GM19455 (cell line): ENCODE data around the gene PBX1.

ENCODE experiments used
- ATAC-seq: cut with Tn5 transposase; IDR thresholded peaks from one replicate; pipeline ENCODE4 v1.9.1; 2021; ENCODE audit not compliant: unreplicated experiment

The PBX1 gene

GRCh38 chr1:164693564-164694359 lies 134.8 kb downstream of the PBX1 start:
- ATAC-seq: no peak

GRCh38 chr1:164694505-164694904 lies 135.5 kb downstream of the PBX1 start:
- ATAC-seq: no peak

- no peak for ATAC-seq
Observed at GRCh38 chr1:164695956-164696665, 137.1 kb downstream of the PBX1 start.

GRCh38 chr1:164699815-164700491 lies 141.0 kb downstream of the PBX1 start:
- no peak for ATAC-seq

- no peak for ATAC-seq
Observed at GRCh38 chr1:164700683-164701082, 141.7 kb downstream of the PBX1 start.

- no peak for ATAC-seq
Observed at GRCh38 chr1:164701189-164701761, 142.3 kb downstream of the PBX1 start.

- ATAC-seq: no peak
Observed at GRCh38 chr1:164702216-164702615, 143.2 kb downstream of the PBX1 start.

- ATAC-seq: no peak
Observed at GRCh38 chr1:164702664-164703063, 143.7 kb downstream of the PBX1 start.

GRCh38 chr1:164703463-164703862 lies 144.5 kb downstream of the PBX1 start:
- no peak for ATAC-seq

GRCh38 chr1:164703960-164704411 lies 145.0 kb downstream of the PBX1 start:
- ATAC-seq: no peak

- no peak for ATAC-seq
Observed at GRCh38 chr1:164704954-164705353, 146.0 kb downstream of the PBX1 start.

- ATAC-seq: no peak
Observed at GRCh38 chr1:164706606-164706987, 147.6 kb downstream of the PBX1 start.

- ATAC-seq: no peak
Observed at GRCh38 chr1:164707868-164708331, 148.9 kb downstream of the PBX1 start.

- ATAC-seq: no peak
Observed at GRCh38 chr1:164708596-164708995, 149.6 kb downstream of the PBX1 start.

- ATAC-seq: no peak
Observed at GRCh38 chr1:164709126-164709525, 150.1 kb downstream of the PBX1 start.

- ATAC-seq: no peak
Observed at GRCh38 chr1:164709541-164710278, 150.7 kb downstream of the PBX1 start.

GRCh38 chr1:164712131-164713036 lies 153.4 kb downstream of the PBX1 start:
- no peak for ATAC-seq

GRCh38 chr1:164713456-164714207 lies 154.6 kb downstream of the PBX1 start:
- ATAC-seq: no peak
